SU-DHL-6 (cell line): ENCODE data around the gene CLEC16A.

Source experiments
- H2AFZ ChIP-seq: fragments of 200-600 bp; sonication (generic); 2 replicates; pipeline ENCODE4 v1.6.1; 2014; ENCODE audit warnings: low read depth, mild to moderate bottlenecking, moderate library complexity, mixed read lengths, antibody characterized with exemption, low read length; ENCODE audit not compliant: severe bottlenecking
- H3F3A ChIP-seq: fragments of 200-600 bp; shearing (Covaris generic); 2 replicates; pipeline ENCODE4 v1.6.0; 2016; ENCODE audit warnings: antibody characterized with exemption, mild to moderate bottlenecking; ENCODE audit not compliant: insufficient read depth
- H3K27ac ChIP-seq: fragments of 200-600 bp; sonication (generic); 2 replicates; pipeline ENCODE4 v1.5.1; 2016; ENCODE audit warnings: low read depth, mild to moderate bottlenecking, low read length, moderate library complexity, mixed read lengths
- H3K27me3 ChIP-seq: fragments of 200-600 bp; sonication (generic), shearing (Covaris generic); 2 replicates; pipeline ENCODE4 v1.6.0; 2014; ENCODE audit warnings: mild to moderate bottlenecking, low read length
- H3K36me3 ChIP-seq: fragments of 200-600 bp; sonication (generic); 2 replicates; pipeline ENCODE4 v1.6.1; 2014; ENCODE audit warnings: mild to moderate bottlenecking, low read length, mixed read lengths
- H3K4me2 ChIP-seq: fragments of 300-600, 200-600 bp; shearing (Covaris generic), sonication (generic); 2 replicates; pipeline ENCODE4 v1.6.0; 2014; ENCODE audit warnings: low read length, low read depth, mild to moderate bottlenecking; ENCODE audit not compliant: poor library complexity, severe bottlenecking
- H3K4me3 ChIP-seq: fragments of 200-600 bp; sonication (generic); 2 replicates; pipeline ENCODE4 v1.5.1; 2014; ENCODE audit warnings: antibody characterized with exemption, low read length, mild to moderate bottlenecking, mixed read lengths; ENCODE audit not compliant: insufficient read depth, poor library complexity, severe bottlenecking
- H3K79me2 ChIP-seq: fragments of 200-600 bp; sonication (generic); 2 replicates; pipeline ENCODE4 v1.6.1; 2014; ENCODE audit warnings: mild to moderate bottlenecking, low read length, moderate library complexity; ENCODE audit not compliant: insufficient read depth
- H3K9ac ChIP-seq: fragments of 200-600 bp; sonication (generic); 2 replicates; pipeline ENCODE4 v1.7.0; 2014; ENCODE audit warnings: mild to moderate bottlenecking, low read length
- H3K9me2 ChIP-seq: fragments of 200-600 bp; sonication (generic); replicated peaks from 2 replicates; pipeline ENCODE4 v1.6.1; 2014; ENCODE audit warnings: low read length; ENCODE audit not compliant: insufficient read depth
- H3K9me3 ChIP-seq: fragments of 200-600 bp; sonication (generic); 2 replicates; pipeline ENCODE4 v1.6.1; 2014; ENCODE audit warnings: low read length, mixed read lengths; ENCODE audit not compliant: insufficient read depth
- H4K20me1 ChIP-seq: fragments of 200-600 bp; sonication (generic); 2 replicates; pipeline ENCODE4 v1.6.1; 2014; ENCODE audit warnings: low read depth, mild to moderate bottlenecking, antibody characterized with exemption, low read length, moderate library complexity, mixed read lengths
- CTCF ChIP-seq: fragments of 200-600 bp; sonication (generic); IDR thresholded peaks from one replicate; pipeline ENCODE4 v1.5.1; 2017; ENCODE audit warnings: antibody characterized with exemption, mild to moderate bottlenecking, low read length, moderate library complexity; ENCODE audit not compliant: insufficient read depth, poor library complexity, severe bottlenecking
- EZH2phosphoT487 ChIP-seq: fragments of 200-600 bp; sonication (generic), shearing (Covaris generic); conservative IDR thresholded peaks from 2 replicates; pipeline ENCODE4 v1.6.1; 2018; ENCODE audit warnings: mild to moderate bottlenecking, antibody characterized with exemption, low read length, moderate library complexity, mixed read lengths

The CLEC16A gene

GRCh38 chr16:10896723-10897122 lies 47.6 kb upstream of the CLEC16A start:
- Histone ChIP-seq H3K79me2 (peaks cover 16% of the 10 kb centered on the region), H3K36me3 (peaks cover 2% of the 10 kb centered on the region; the same call in 1 of the 2 replicates), H3K4me2 (no peak overlapping the region), H3K27me3 (no peaks in the 10 kb centered on the region), H3K9me2 (no peaks in the 10 kb centered on the region), H3K4me3 (no peak overlapping the region), H3K9me3 (no peaks in the 10 kb centered on the region), H4K20me1 (no peaks in the 10 kb centered on the region), H3K9ac (no peak overlapping the region), H3F3A (no peaks in the 10 kb centered on the region), H3K27ac (peak overlapping the region; percentile 50; the same call in 1 of the 2 replicates), H2AFZ (no peak overlapping the region)
- no peak for TF ChIP-seq EZH2phosphoT487
- TF ChIP-seq CTCF: no peak

GRCh38 chr16:10897134-10897533 lies 47.2 kb upstream of the CLEC16A start:
- Histone ChIP-seq H3K9me2 (no peaks in the 10 kb centered on the region), H3K79me2 (peaks cover 16% of the 10 kb centered on the region), H2AFZ (no peak overlapping the region), H3K9me3 (no peaks in the 10 kb centered on the region), H3K4me2 (no peak overlapping the region), H3K4me3 (no peak overlapping the region), H4K20me1 (no peaks in the 10 kb centered on the region), H3K27me3 (no peaks in the 10 kb centered on the region), H3K27ac (peak overlapping the region; percentile 50; the same call in 1 of the 2 replicates), H3K9ac (no peak overlapping the region), H3K36me3 (peaks cover 2% of the 10 kb centered on the region; the same call in 1 of the 2 replicates), H3F3A (no peaks in the 10 kb centered on the region)
- TF ChIP-seq EZH2phosphoT487: no peak
- no peak for TF ChIP-seq CTCF

GRCh38 chr16:10902999-10903398 lies 41.4 kb upstream of the CLEC16A start:
- H4K20me1 ChIP-seq: no peaks in the 10 kb centered on the region
- H3F3A ChIP-seq: no peaks in the 10 kb centered on the region
- H3K79me2 ChIP-seq: no peaks in the 10 kb centered on the region
- no peak overlapping the region for H3K4me2 ChIP-seq
- H3K36me3 ChIP-seq: peaks cover 12% of the 10 kb centered on the region; the same call in 1 of the 2 replicates
- H3K9me2 ChIP-seq: no peaks in the 10 kb centered on the region
- H3K4me3 ChIP-seq: no peak overlapping the region
- no peak overlapping the region for H2AFZ ChIP-seq
- no peaks in the 10 kb centered on the region for H3K27me3 ChIP-seq
- no peak overlapping the region for H3K27ac ChIP-seq
- no peak overlapping the region for H3K9ac ChIP-seq
- H3K9me3 ChIP-seq: no peaks in the 10 kb centered on the region
- TF ChIP-seq CTCF (no peak), EZH2phosphoT487 (no peak)
